GM19455 (cell line): ENCODE data around the gene ZMYM2.

ENCODE experiments used
- ATAC-seq: cut with Tn5 transposase; IDR thresholded peaks from one replicate; pipeline ENCODE4 v1.9.1; 2021; ENCODE audit not compliant: unreplicated experiment

The ZMYM2 gene

GRCh38 chr13:20131057-20131832 is 172.7 kb downstream of the ZMYM2 start:
- no peak for ATAC-seq

GRCh38 chr13:20132052-20132634 is 173.6 kb downstream of the ZMYM2 start:
- ATAC-seq = no peak

- no peak for ATAC-seq
Measured at GRCh38 chr13:20134732-20135131, 176.2 kb downstream of the ZMYM2 start.

GRCh38 chr13:20136781-20137703 is 178.5 kb downstream of the ZMYM2 start:
- no peak for ATAC-seq

GRCh38 chr13:20137875-20138274 is 179.3 kb downstream of the ZMYM2 start:
- no peak for ATAC-seq

- no peak for ATAC-seq
Measured at GRCh38 chr13:20140487-20140886, 182.0 kb downstream of the ZMYM2 start.
